Globus pallidus (tissue), 1 donor: ENCODE measurements around the gene EPHA10.

Experiments
- DNase-seq: peaks from one replicate; pipeline ENCODE4 v3.0.0-alpha.2; 2015; ENCODE audit warnings: low spot score

EPHA10 gene

GRCh38 chr1:37673920-37674319 is 91.0 kb downstream of the EPHA10 start:
- DNase-seq, result no peak

GRCh38 chr1:37672136-37672870 is 92.6 kb downstream of the EPHA10 start:
- DNase-seq, result no peak

- no peak for DNase-seq
These were observed 93.7 kb downstream of the EPHA10 start for GRCh38 chr1:37671261-37671660.

GRCh38 chr1:37670133-37670532 is 94.8 kb downstream of the EPHA10 start:
- no peak for DNase-seq

- no peak for DNase-seq
These were observed 97.8 kb downstream of the EPHA10 start for GRCh38 chr1:37667023-37667671.

- no peak for DNase-seq
These were observed 98.6 kb downstream of the EPHA10 start for GRCh38 chr1:37666241-37666867.
